ENCODE measurements around the gene ARL9. TPM values are rescaled to one million over a fixed set of nuclear protein-coding genes. Genes with fewer than 3 reads are reported as not detected.

Gene ARL9
- total RNA-seq, 1 experiment from 2014 or later: 0.28 TPM

DNA sequence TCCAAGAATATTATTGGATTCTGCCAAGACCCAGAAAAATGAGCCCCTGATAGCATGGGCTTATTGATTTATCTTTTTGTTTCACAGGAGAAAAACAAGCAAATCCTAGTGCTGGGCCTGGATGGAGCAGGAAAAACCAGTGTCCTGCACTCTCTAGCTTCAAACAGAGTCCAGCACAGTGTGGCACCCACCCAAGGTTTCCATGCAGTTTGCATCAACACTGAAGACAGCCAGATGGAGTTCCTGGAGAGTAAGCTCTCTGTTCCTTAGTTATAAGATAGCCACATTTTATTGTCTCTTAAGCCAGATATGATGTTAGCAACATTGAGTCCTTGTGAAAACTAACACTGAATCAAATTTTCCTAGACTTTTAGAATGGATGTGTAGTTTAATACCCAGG, 5.5 kb downstream of the ARL9 start:
- Mint-ChIP-seq H3K9me3 (ENCODE audit: unreplicated experiment) (peaks cover 12% of the 10 kb centered on the region), H3K27me3 (ENCODE audit: insufficient read depth, unreplicated experiment) (no peaks in the 10 kb centered on the region), H3K4me3 (ENCODE audit: unreplicated experiment) (no peak overlapping the region), H3K4me1 (ENCODE audit: insufficient read depth, unreplicated experiment) (peaks cover 5% of the 10 kb centered on the region), H3K27ac (ENCODE audit: low read depth, unreplicated experiment) (no peak overlapping the region), H3K36me3 (ENCODE audit: insufficient read depth, unreplicated experiment) (no peaks in the 10 kb centered on the region)
- intact Hi-C loops (cut with micrococcal nuclease): no loop called here
- ChIA-PET POLR2A (interaction anchor here (0.6 kb wide), 1 partner anchor 60 kb away, joined by 3 read pairs; no protein-coding TSS in a partner anchor), CTCF (interaction anchor here (0.6 kb wide), 1 partner anchor 91 kb away, joined by 4 read pairs; no protein-coding TSS in a partner anchor)
- no TSS peak for BruUV-seq (replicated peaks)
- DNase-seq (ENCODE audit: unreplicated experiment): no peak
- no peak for TF ChIP-seq CTCF (IDR thresholded peaks at IDR 0.05; ENCODE audit: unreplicated experiment)

DNA sequence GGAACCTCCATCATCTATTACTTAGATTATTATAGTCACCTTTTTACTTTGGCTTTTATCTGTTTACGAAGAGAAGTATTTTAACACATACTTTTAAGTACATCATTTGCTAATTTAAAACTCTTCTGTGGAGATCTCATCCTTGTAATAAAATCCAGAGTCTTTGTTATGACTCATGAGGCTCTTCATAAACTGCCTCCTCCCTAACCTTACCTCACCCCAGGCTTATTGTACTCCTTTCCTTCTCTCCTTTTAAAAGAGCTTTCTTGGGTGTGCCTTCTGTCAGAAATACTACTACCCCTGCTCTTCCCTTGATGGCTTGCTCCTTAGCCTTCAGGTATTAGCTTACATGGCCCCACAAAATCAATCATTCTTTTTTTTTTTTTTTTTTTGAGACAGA, 6.6 kb downstream of the ARL9 start:
- BruUV-seq (replicated peaks): no TSS peak
- Mint-ChIP-seq H3K27ac (ENCODE audit: low read depth, unreplicated experiment) (no peak overlapping the region), H3K4me3 (ENCODE audit: unreplicated experiment) (no peak overlapping the region), H3K36me3 (ENCODE audit: insufficient read depth, unreplicated experiment) (no peaks in the 10 kb centered on the region), H3K4me1 (ENCODE audit: insufficient read depth, unreplicated experiment) (peaks cover 5% of the 10 kb centered on the region), H3K27me3 (ENCODE audit: insufficient read depth, unreplicated experiment) (no peaks in the 10 kb centered on the region), H3K9me3 (ENCODE audit: unreplicated experiment) (peaks cover 12% of the 10 kb centered on the region)
- intact Hi-C loops (cut with micrococcal nuclease): no loop called here
- CTCF ChIA-PET: interaction anchor here (0.6 to 0.7 kb wide), 2 partner anchors 80 to 170 kb away, joined by 4 read pairs; no protein-coding TSS in a partner anchor
- no peak for TF ChIP-seq CTCF (IDR thresholded peaks at IDR 0.05; ENCODE audit: unreplicated experiment)
- POLR2A ChIA-PET: no interaction called here
- no peak for DNase-seq (ENCODE audit: unreplicated experiment)

GRCh38 chr4:56513517-56513916, 7.9 kb downstream of the ARL9 start:
- POLR2A ChIA-PET: interaction anchor here (0.5 to 1.2 kb wide), 2 partner anchors 14 to 42 kb away, joined by 3 read pairs; no protein-coding TSS in a partner anchor
- TF ChIP-seq CTCF (IDR thresholded peaks at IDR 0.05; ENCODE audit: unreplicated experiment): no peak
- H3K36me3 Mint-ChIP-seq (ENCODE audit: insufficient read depth, unreplicated experiment): no peaks in the 10 kb centered on the region
- H3K4me1 Mint-ChIP-seq (ENCODE audit: insufficient read depth, unreplicated experiment): peaks cover 5% of the 10 kb centered on the region
- peaks cover 12% of the 10 kb centered on the region for H3K9me3 Mint-ChIP-seq (ENCODE audit: unreplicated experiment)
- no TSS peak for BruUV-seq (replicated peaks)
- CTCF ChIA-PET: interaction anchor here (1.2 kb wide), 1 partner anchor 48 kb away, joined by 3 read pairs; no protein-coding TSS in a partner anchor
- no peaks in the 10 kb centered on the region for H3K27me3 Mint-ChIP-seq (ENCODE audit: insufficient read depth, unreplicated experiment)
- H3K27ac Mint-ChIP-seq (ENCODE audit: low read depth, unreplicated experiment): no peak overlapping the region
- H3K4me3 Mint-ChIP-seq (ENCODE audit: unreplicated experiment): no peak overlapping the region
- no peak for DNase-seq (ENCODE audit: unreplicated experiment)
- intact Hi-C loops (cut with micrococcal nuclease): no loop called here

DNA sequence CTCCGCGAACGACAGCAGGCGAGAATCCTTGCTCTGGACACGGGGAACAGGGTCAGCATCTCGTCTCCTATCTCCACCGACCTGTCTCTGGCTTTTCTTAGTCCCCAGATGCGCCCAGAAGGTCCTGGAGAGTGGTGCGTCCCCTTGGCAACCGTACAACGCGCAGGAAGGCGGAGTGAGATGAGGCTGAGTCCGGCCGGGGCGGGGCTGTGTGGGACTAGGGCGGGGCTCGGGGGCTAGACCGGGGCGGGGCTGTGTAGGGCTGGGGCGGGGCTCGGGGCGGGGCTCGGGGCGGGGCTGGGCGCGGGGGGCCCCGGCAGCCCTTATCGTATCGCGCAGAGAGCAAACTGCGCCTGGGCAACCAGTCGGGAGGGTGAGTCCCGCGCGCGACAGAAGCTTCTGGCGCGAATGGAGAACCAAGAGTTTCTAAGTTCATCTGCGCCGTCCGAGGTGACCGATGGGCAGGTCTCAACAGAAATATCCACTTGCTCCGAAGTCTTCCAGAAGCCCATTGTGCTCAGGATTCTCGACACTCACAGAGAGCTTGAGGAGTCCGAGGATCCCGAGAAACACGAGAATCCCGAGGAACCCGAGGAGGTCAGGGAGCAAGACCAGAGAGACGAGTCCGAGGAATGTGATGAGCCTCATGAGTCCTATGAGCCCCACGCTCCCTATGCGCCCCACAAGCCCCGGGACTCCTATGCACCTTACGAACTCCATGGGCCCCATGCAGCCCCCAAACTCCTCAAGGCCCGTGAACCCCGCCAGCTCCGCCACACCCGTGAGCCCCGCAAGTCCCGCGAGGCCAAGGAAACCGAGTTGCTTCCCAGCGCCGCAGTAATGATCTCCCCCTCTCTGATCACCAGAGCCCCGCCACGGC, 24.9 kb downstream of the ARL9 start:
- no peak overlapping the region for H3K27ac Mint-ChIP-seq (ENCODE audit: low read depth, unreplicated experiment)
- no peak overlapping the region for H3K4me3 Mint-ChIP-seq (ENCODE audit: unreplicated experiment)
- POLR2A ChIA-PET: interaction anchor here (0.5 to 0.7 kb wide), 4 partner anchors 43 to 119 kb away, joined by 3 to 5 read pairs (median 3); no protein-coding TSS in a partner anchor
- H3K27me3 Mint-ChIP-seq (ENCODE audit: insufficient read depth, unreplicated experiment): no peaks in the 10 kb centered on the region
- DNase-seq (ENCODE audit: unreplicated experiment): peak; percentile 71
- H3K9me3 Mint-ChIP-seq (ENCODE audit: unreplicated experiment): no peaks in the 10 kb centered on the region
- CTCF ChIA-PET: interaction anchor here (3.6 kb wide), 1 partner anchor 14 kb away, joined by 25 read pairs; no protein-coding TSS in a partner anchor
- no peak for TF ChIP-seq CTCF (IDR thresholded peaks at IDR 0.05; ENCODE audit: unreplicated experiment)
- BruUV-seq (replicated peaks): no TSS peak
- no peaks in the 10 kb centered on the region for H3K4me1 Mint-ChIP-seq (ENCODE audit: insufficient read depth, unreplicated experiment)
- H3K36me3 Mint-ChIP-seq (ENCODE audit: insufficient read depth, unreplicated experiment): no peaks in the 10 kb centered on the region
- intact Hi-C loops (cut with micrococcal nuclease): no loop called here
